DMS153 (cell line): ENCODE measurements around the gene ARRDC5.
"Not testable (repeated sequence)": the region's sequence is repeated elsewhere in the genome, so short reads cannot be mapped to it uniquely, and the experiment has no call there.

Experiments
- DNase-seq: peaks from one replicate; lab custom pipeline; 2025; lab: John Stamatoyannopoulos, UW

Gene ARRDC5

GRCh38 chr19:4909897-4910593 lies 7.3 kb upstream of the ARRDC5 start:
- DNase-seq = peak; percentile 85

- peak; percentile 45 for DNase-seq
Observed at GRCh38 chr19:4909156-4909896, 6.6 kb upstream of the ARRDC5 start, which contains the start of gene UHRF1. TSS of gene UHRF1 (plus strand) at chr19:4909501. CDS start at chr19:4910886, 1,385 bp downstream.

GRCh38 chr19:4908781-4909155 lies 6.1 kb upstream of the ARRDC5 start:
- DNase-seq = no peak

GRCh38 chr19:4908360-4908759 lies 5.7 kb upstream of the ARRDC5 start:
- DNase-seq = no peak

GRCh38 chr19:4906963-4907362 lies 4.3 kb upstream of the ARRDC5 start:
- DNase-seq = no peak

GRCh38 chr19:4904481-4904880 lies 1.8 kb upstream of the ARRDC5 start:
- no peak for DNase-seq

GRCh38 chr19:4900879-4901278 lies 1.8 kb downstream of the ARRDC5 start:
- not testable (repeated sequence) for DNase-seq

- DNase-seq = no peak
Observed at GRCh38 chr19:4897146-4897545, 5.5 kb downstream of the ARRDC5 start.

GRCh38 chr19:4896372-4896771 lies 6.3 kb downstream of the ARRDC5 start:
- no peak for DNase-seq

- not testable (repeated sequence) for DNase-seq
Observed at GRCh38 chr19:4892962-4893361, 9.7 kb downstream of the ARRDC5 start.

- no peak for DNase-seq
Observed at GRCh38 chr19:4891066-4891465, 11.6 kb downstream of the ARRDC5 start.

- no peak for DNase-seq
Observed at GRCh38 chr19:4889034-4889815, 13.5 kb downstream of the ARRDC5 start.

- not testable (repeated sequence) for DNase-seq
Observed at GRCh38 chr19:4887803-4888202, 14.9 kb downstream of the ARRDC5 start.

GRCh38 chr19:4884993-4885392 lies 17.7 kb downstream of the ARRDC5 start:
- not testable (repeated sequence) for DNase-seq

- DNase-seq = not testable (repeated sequence)
Observed at GRCh38 chr19:4882874-4883273, 19.8 kb downstream of the ARRDC5 start.

- no peak for DNase-seq
Observed at GRCh38 chr19:4879041-4879440, 23.7 kb downstream of the ARRDC5 start.

- DNase-seq = no peak
Observed at GRCh38 chr19:4878491-4878968, 24.2 kb downstream of the ARRDC5 start.

- DNase-seq = no peak
Observed at GRCh38 chr19:4877753-4878490, 24.8 kb downstream of the ARRDC5 start.

- DNase-seq = no peak
Observed at GRCh38 chr19:4873930-4874329, 28.8 kb downstream of the ARRDC5 start.

GRCh38 chr19:4871711-4872110 lies 31.0 kb downstream of the ARRDC5 start:
- DNase-seq = no peak

- DNase-seq = no peak
Observed at GRCh38 chr19:4870025-4870700, 32.5 kb downstream of the ARRDC5 start.
